Inflammatory macrophage treated with lipopolysaccharide for 4 hours (primary cell): Measurements from ENCODE around the gene OR1J1.

Source experiments
- DNase-seq: peaks from one replicate; pipeline ENCODE4 v3.0.0-alpha.2; 2020

Gene OR1J1

DNA sequence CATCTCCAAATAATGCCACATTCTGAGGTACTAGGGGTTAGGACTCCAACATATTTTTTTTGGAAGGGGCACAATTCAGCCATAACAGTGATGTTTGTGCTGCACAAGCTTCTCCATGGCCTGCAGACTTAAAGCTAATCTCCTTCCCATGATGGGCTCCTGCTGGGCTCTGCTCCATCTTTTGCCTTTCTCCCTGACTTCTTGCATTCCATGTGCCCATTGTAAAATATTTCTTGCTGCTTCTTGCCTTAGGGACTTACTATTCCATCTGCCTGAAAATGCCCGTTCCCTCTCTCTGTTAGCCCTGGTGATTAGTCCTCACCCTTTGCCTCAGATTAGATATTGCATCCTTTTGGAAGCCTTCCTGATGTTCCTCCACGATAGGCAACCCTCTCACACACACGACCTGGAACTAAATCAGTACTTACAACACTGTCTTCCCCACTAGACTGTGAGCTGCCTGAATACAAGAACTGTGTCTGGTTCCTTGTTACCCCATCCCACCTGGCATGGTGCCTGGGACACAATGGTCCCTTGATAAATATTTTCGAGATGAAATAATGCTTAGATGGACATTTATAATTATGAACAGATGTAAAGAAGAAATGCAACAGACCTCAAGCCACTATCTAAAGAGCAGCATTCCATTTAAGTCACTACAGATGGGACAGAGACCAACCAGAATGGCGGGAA is 33.5 kb downstream of the OR1J1 start:
- DNase-seq, result no peak

DNA sequence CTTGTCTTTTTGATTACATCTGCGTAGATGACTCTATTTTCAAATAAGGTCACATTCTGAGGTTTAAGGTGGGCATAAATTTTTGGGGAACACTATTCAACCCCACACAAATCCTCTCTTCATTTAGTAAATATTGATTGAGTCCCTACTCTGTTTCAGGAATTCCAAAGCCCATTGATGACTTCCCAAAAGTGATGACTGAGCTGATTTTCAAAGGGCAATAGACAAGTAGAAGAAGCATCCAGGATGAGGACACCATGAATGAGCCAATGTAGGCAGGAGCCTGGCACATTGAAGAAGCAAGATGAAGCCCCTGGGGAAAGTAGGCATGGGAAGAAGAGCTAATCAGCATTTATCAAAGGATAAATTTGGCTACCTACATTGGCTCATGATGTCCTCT is 35.2 kb downstream of the OR1J1 start:
- no peak for DNase-seq
